ENCODE results near the gene SAP25. TPM values are rescaled to one million over a fixed set of nuclear protein-coding genes. Genes with fewer than 3 reads are reported as not detected.

SAP25 gene
- polyA plus RNA-seq, 1 of the 3 experiments (the other 2 are of a cell fraction), result 1.2 TPM

GRCh38 chr7:100545360-100546128, 28.2 kb downstream of the SAP25 start (continued):
- peak; percentile 42 for TF ChIP-seq CTCF (IDR thresholded peaks at IDR 0.05)
- no peak; the same call in 1 of the 2 replicates for TF ChIP-seq TAF1 (IDR thresholded peaks at IDR 0.05; ENCODE audit: borderline replicate concordance, low read depth, low read length)
- TF ChIP-seq IRF3 (IDR thresholded peaks at IDR 0.05; ENCODE audit: low read depth, low read length), result no peak
- no peak for TF ChIP-seq EZH2phosphoT487 (IDR thresholded peaks at IDR 0.05; ENCODE audit: borderline replicate concordance, low read depth)
- peak; percentile 45; the same call in 1 of the 2 replicates for TF ChIP-seq USF1 (IDR thresholded peaks at IDR 0.05; ENCODE audit: borderline replicate concordance, low read depth)
- peak; percentile 22; the same call in 1 of the 2 replicates for TF ChIP-seq RCOR1 (IDR thresholded peaks at IDR 0.05; ENCODE audit: low read length)
- no peak for TF ChIP-seq FOXM1 (IDR thresholded peaks at IDR 0.05; ENCODE audit: low read depth)
- peak; percentile 93 for TF ChIP-seq MAX (IDR thresholded peaks at IDR 0.05; ENCODE audit: low read depth)
- peak; percentile 42; the same call in 1 of the 2 replicates for TF ChIP-seq ZBTB33 (IDR thresholded peaks at IDR 0.05; ENCODE audit: borderline replicate concordance, low read depth)
- no peak for TF ChIP-seq USF2 (IDR thresholded peaks at IDR 0.05; ENCODE audit: borderline replicate concordance, low read depth, low read length)
- TF ChIP-seq ELF1 (IDR thresholded peaks at IDR 0.05), result peak; percentile 64
- TF ChIP-seq RXRA (IDR thresholded peaks at IDR 0.05; ENCODE audit: borderline replicate concordance, low read depth), result peak; percentile 90
- TF ChIP-seq POLR2AphosphoS5 (IDR thresholded peaks at IDR 0.05; ENCODE audit: low read depth, low read length), result peak; percentile 83
- peak; percentile 55 for TF ChIP-seq MXI1 (IDR thresholded peaks at IDR 0.05; ENCODE audit: low read depth, low read length)
- TF ChIP-seq TCF12 (IDR thresholded peaks at IDR 0.05), result peak; percentile 79
- no peak for TF ChIP-seq RFX5 (IDR thresholded peaks at IDR 0.05; ENCODE audit: low read length)

All from SK-N-SH (cell line).